Measurements from ENCODE around the gene KLHL28. TPM values are rescaled to one million over a fixed set of nuclear protein-coding genes. Genes with fewer than 3 reads are reported as not detected.

Gene KLHL28
- total and polyA plus RNA-seq, 7 donors, result 3.3 to 15.5 (median 12.2) TPM

- peak overlapping the region; percentile 90 for H3K27ac ChIP-seq
- H3K27me3 ChIP-seq (ENCODE audit: insufficient read depth in 3 of 3, low read length in 2 of 3), result no peaks in the 10 kb centered on the region
- 0 to 1% (median 1%) methylated on average over 37 to 39 of the region's 39 CpGs for WGBS, 3 donors
- peaks cover 65% of the 10 kb centered on the region for H3K4me1 ChIP-seq
- intact Hi-C loops (cut with DNase I), result loop anchor here (2.0 to 10.0 kb wide), 4 partner anchors 65 to 172 kb away; partner anchors contain the start of genes FANCM (in 2 of the 2), FKBP3 (in 2 of the 2) and PRPF39 (in 2 of the 2)
- ATAC-seq (peak; percentile 39 to 63 (median 45)), DNase-seq (peak; percentile 66 to 85)
- no peaks in the 10 kb centered on the region for H3K9me3 ChIP-seq
- H3K36me3 ChIP-seq (ENCODE audit: insufficient read depth in 1 of 2, low read depth in 1 of 2), result no peaks in the 10 kb centered on the region
- peak overlapping the region; percentile 89 for H3K4me3 ChIP-seq
- TF ChIP-seq, protein P1, sequence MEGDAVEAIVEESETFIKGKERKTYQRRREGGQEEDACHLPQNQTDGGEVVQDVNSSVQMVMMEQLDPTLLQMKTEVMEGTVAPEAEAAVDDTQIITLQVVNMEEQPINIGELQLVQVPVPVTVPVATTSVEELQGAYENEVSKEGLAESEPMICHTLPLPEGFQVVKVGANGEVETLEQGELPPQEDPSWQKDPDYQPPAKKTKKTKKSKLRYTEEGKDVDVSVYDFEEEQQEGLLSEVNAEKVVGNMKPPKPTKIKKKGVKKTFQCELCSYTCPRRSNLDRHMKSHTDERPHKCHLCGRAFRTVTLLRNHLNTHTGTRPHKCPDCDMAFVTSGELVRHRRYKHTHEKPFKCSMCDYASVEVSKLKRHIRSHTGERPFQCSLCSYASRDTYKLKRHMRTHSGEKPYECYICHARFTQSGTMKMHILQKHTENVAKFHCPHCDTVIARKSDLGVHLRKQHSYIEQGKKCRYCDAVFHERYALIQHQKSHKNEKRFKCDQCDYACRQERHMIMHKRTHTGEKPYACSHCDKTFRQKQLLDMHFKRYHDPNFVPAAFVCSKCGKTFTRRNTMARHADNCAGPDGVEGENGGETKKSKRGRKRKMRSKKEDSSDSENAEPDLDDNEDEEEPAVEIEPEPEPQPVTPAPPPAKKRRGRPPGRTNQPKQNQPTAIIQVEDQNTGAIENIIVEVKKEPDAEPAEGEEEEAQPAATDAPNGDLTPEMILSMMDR (IDR thresholded peaks at IDR 0.05), result no peak
Observed at GRCh38 chr14:44962334-44963043, 742 bp upstream of the KLHL28 start.

DNA sequence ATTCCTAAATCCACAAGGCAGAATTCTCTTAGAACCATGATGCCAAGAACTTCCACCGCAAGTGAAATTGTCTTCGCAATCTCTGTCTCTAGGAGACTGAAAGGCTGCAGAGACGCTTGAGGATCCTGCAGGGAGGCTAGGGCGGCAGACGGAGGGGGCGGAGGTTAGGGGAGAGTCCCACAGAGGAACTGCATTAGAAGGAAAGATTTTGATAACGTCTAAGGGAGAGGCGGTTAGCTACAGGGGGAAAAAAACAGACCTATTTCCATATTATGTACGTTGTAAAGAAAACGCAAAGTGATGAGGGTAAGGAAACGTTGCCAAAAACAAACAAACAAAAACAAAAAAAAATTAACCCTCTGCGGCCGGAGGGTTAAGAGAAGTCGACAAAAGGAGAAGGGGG lies 595 bp downstream of the KLHL28 start:
- WGBS, 3 donors, result 0% methylated on average over 14 of the region's 14 CpGs
- H3K36me3 ChIP-seq (ENCODE audit: insufficient read depth in 1 of 2, low read depth in 1 of 2), result no peaks in the 10 kb centered on the region
- TF ChIP-seq, protein P1 (IDR thresholded peaks at IDR 0.05), result no peak
- peak overlapping the region; percentile 89 for H3K4me3 ChIP-seq
- H3K4me1 ChIP-seq, result peaks cover 59% of the 10 kb centered on the region
- DNase-seq (peak; percentile 45 to 70), ATAC-seq (peak in 3 of 4 donors; percentile 18 to 51 (median 28))
- intact Hi-C loops (cut with DNase I), result loop anchor here (5.0 to 10.0 kb wide), 3 partner anchors 64 to 124 kb away; partner anchors contain the start of gene PRPF39 (in 2 of the 2)
- H3K9me3 ChIP-seq, result no peaks in the 10 kb centered on the region
- no peaks in the 10 kb centered on the region for H3K27me3 ChIP-seq (ENCODE audit: insufficient read depth in 3 of 3, low read length in 2 of 3)
- peak overlapping the region; percentile 90 for H3K27ac ChIP-seq

- TF ChIP-seq, protein P1 (IDR thresholded peaks at IDR 0.05), result no peak
- peaks cover 54% of the 10 kb centered on the region for H3K4me1 ChIP-seq
- DNase-seq (no peak), ATAC-seq (no peak)
- WGBS, 3 donors, result 0 to 3% (median 2%) methylated on average over 3 of the region's 3 CpGs
- peak overlapping the region; percentile 90 for H3K27ac ChIP-seq
- H3K27me3 ChIP-seq (ENCODE audit: insufficient read depth in 3 of 3, low read length in 2 of 3), result no peaks in the 10 kb centered on the region
- H3K36me3 ChIP-seq (ENCODE audit: insufficient read depth in 1 of 2, low read depth in 1 of 2), result no peaks in the 10 kb centered on the region
- intact Hi-C loops (cut with DNase I), result loop anchor here (5.0 to 10.0 kb wide), 3 partner anchors 63 to 124 kb away; partner anchors contain the start of gene PRPF39 (in 2 of the 2)
- H3K4me3 ChIP-seq, result peak overlapping the region; percentile 89
- no peaks in the 10 kb centered on the region for H3K9me3 ChIP-seq
Observed at GRCh38 chr14:44960646-44961045, 1.1 kb downstream of the KLHL28 start.

- Histone ChIP-seq H3K27me3 (ENCODE audit: insufficient read depth in 3 of 3, low read length in 2 of 3) (no peaks in the 10 kb centered on the region), H3K27ac (peak overlapping the region; percentile 90), H3K36me3 (ENCODE audit: insufficient read depth in 1 of 2, low read depth in 1 of 2) (no peaks in the 10 kb centered on the region), H3K9me3 (no peaks in the 10 kb centered on the region), H3K4me3 (peak overlapping the region; percentile 89), H3K4me1 (peaks cover 51% of the 10 kb centered on the region)
- TF ChIP-seq, protein P1 (IDR thresholded peaks at IDR 0.05), result no peak
- DNase-seq (no peak), ATAC-seq (no peak)
- WGBS, 3 donors, result 38 to 47% (median 38%) methylated on average over 2 of the region's 2 CpGs
- intact Hi-C loops (cut with DNase I), result loop anchor here (5.0 to 10.0 kb wide), 3 partner anchors 63 to 125 kb away; partner anchors contain the start of gene PRPF39 (in 2 of the 2)
Observed at GRCh38 chr14:44960146-44960545, 1.6 kb downstream of the KLHL28 start.

All from psoas muscle (tissue), 8 donors.